HG03097 (cell line): ENCODE measurements around the gene VAPB.

Experiments used
- ATAC-seq: cut with Tn5 transposase; IDR thresholded peaks from one replicate; pipeline ENCODE4 v1.9.1; 2021; ENCODE audit not compliant: unreplicated experiment, low FRiP score

Gene VAPB

GRCh38 chr20:58478141-58478805, 89.2 kb downstream of the VAPB start:
- ATAC-seq: no peak

GRCh38 chr20:58479726-58480440, 90.9 kb downstream of the VAPB start:
- no peak for ATAC-seq

GRCh38 chr20:58480551-58481336, 91.7 kb downstream of the VAPB start:
- ATAC-seq: no peak

GRCh38 chr20:58481481-58482021, 92.5 kb downstream of the VAPB start:
- no peak for ATAC-seq

- ATAC-seq: no peak
Observed at GRCh38 chr20:58482416-58482815, 93.4 kb downstream of the VAPB start.

GRCh38 chr20:58483051-58483450, 94.0 kb downstream of the VAPB start:
- ATAC-seq: no peak

- ATAC-seq: no peak
Observed at GRCh38 chr20:58483470-58483869, 94.4 kb downstream of the VAPB start.

GRCh38 chr20:58485393-58485792, 96.4 kb downstream of the VAPB start:
- no peak for ATAC-seq

- ATAC-seq: no peak
Observed at GRCh38 chr20:58486207-58486606, 97.2 kb downstream of the VAPB start.

- ATAC-seq: no peak
Observed at GRCh38 chr20:58492074-58492718, 103.2 kb downstream of the VAPB start.

GRCh38 chr20:58492795-58493524, 103.9 kb downstream of the VAPB start:
- no peak for ATAC-seq

- ATAC-seq: no peak
Observed at GRCh38 chr20:58494923-58495622, 106.0 kb downstream of the VAPB start.

- ATAC-seq: no peak
Observed at GRCh38 chr20:58495623-58496428, 106.8 kb downstream of the VAPB start.

- ATAC-seq: no peak
Observed at GRCh38 chr20:58496429-58496769, 107.4 kb downstream of the VAPB start.

GRCh38 chr20:58497076-58497641, 108.1 kb downstream of the VAPB start:
- no peak for ATAC-seq

- no peak for ATAC-seq
Observed at GRCh38 chr20:58497724-58498469, 108.9 kb downstream of the VAPB start.

- no peak for ATAC-seq
Observed at GRCh38 chr20:58498470-58499068, 109.5 kb downstream of the VAPB start.
